H1 (cell line): ENCODE data around the gene CYP2J2. TPM values are rescaled to one million over a fixed set of nuclear protein-coding genes. Genes with fewer than 3 reads are reported as not detected.

Experiments used
- ATF3 ChIP-seq: IDR thresholded peaks from 2 replicates; pipeline ENCODE4 v1.6.1; 2011; ENCODE audit warnings: low read depth, mild to moderate bottlenecking, low read length; ENCODE audit not compliant: insufficient read depth
- EZH2 ChIP-seq: fragments of 200-600 bp; sonication (generic); IDR thresholded peaks from 2 replicates; pipeline ENCODE4 v1.7.1; 2012; ENCODE audit warnings: low read depth, mild to moderate bottlenecking, moderate library complexity, low read length, inconsistent platforms; ENCODE audit not compliant: severe bottlenecking
- SUZ12 ChIP-seq: fragments of 200-600 bp; sonication (generic); IDR thresholded peaks from 2 replicates; pipeline ENCODE4 v1.6.1; 2012; ENCODE audit warnings: mild to moderate bottlenecking, inconsistent platforms, low read length, moderate library complexity, mixed read lengths
- polyA plus RNA-seq, 7 experiments: library from polyadenylated mRNA; depleted of rRNA in 3 of 7; stranded (reverse) in 5 of 7; unstranded in 2 of 7; fragments of >200 nt in 5 of 7; fragments of 200-250 nt in 2 of 7; gene quantifications; 1 replicate in 5 of 7; 2 replicates in 1 of 7; 4 replicates in 1 of 7; pipeline versions ENCODE4 v1.2.1 to v1.2.3, GENCODE V29; 2011 to 2013; ENCODE audit warnings: missing spikeins in 2 of 7, mixed read lengths in 2 of 7
- total RNA-seq: library from RNA; stranded (reverse); fragmentation: NEBNext Ultra II Directional; extraction: Animal tissue kit (Norgen Biotek cat#: 25700); gene quantifications from 2 replicates; pipeline ENCODE4 v1.2.1, GENCODE V29; 2021

Gene CYP2J2
- total and polyA plus RNA-seq, 2 of the 8 experiments (the other 6 are each of a cell fraction or from before 2014, with no cell fraction given) = 0.59 to 2.1 TPM

GRCh38 chr1:59917026-59917784 lies 9.4 kb downstream of the CYP2J2 start (continued):
- no peak for TF ChIP-seq ATF3
- no peak for TF ChIP-seq SUZ12
- TF ChIP-seq EZH2 = no peak
